HepG2 (cell line): Measurements from ENCODE around the gene COBLL1. TPM values are rescaled to one million over a fixed set of nuclear protein-coding genes. Genes with fewer than 3 reads are reported as not detected.
A peak's percentile ranks its signal among the peaks of the same experiment; 100 is the strongest.

Experiments used
- CCAR2 ChIP-seq: fragments of 200-400 bp; formaldehyde crosslinking; optimal IDR thresholded peaks from 2 replicates; pipeline ENCODE3; 2018; ENCODE audit warnings: low read depth, mild to moderate bottlenecking, low read length, moderate library complexity
- GTF2F1 ChIP-seq: fragments of 150-350 bp; IDR thresholded peaks from 2 replicates; pipeline ENCODE4 v1.6.1; 2014; ENCODE audit warnings: low read length
- KLF15 ChIP-seq: sonication (generic); formaldehyde crosslinking; IDR thresholded peaks from 2 replicates; pipeline ENCODE4 v1.8.1; 2023; ENCODE audit warnings: borderline replicate concordance, mild to moderate bottlenecking, inconsistent platforms, missing genetic modification reagents, mixed read lengths
- KLF9 ChIP-seq: IDR thresholded peaks from 2 replicates; pipeline ENCODE4 v1.6.1; 2016; ENCODE audit warnings: low read depth
- NR2F1 ChIP-seq, 2 experiments: fragments of 450-650 bp in 1 of 2; formaldehyde crosslinking in 1 of 2; IDR thresholded peaks; 2 replicates each; pipeline versions ENCODE4 v1.5.0 to v1.6.1; 2016 to 2020; ENCODE audit warnings: mild to moderate bottlenecking in 1 of 2, missing compliant biosample characterization in 1 of 2, missing genetic modification reagents in 1 of 2, moderate library complexity in 1 of 2
- RBM39 ChIP-seq: fragments of 200-400 bp; formaldehyde crosslinking; IDR thresholded peaks from one replicate; pipeline ENCODE4 v1.6.1; 2018; ENCODE audit warnings: antibody characterized with exemption, mild to moderate bottlenecking, low read depth, low read length; ENCODE audit not compliant: poor library complexity, severe bottlenecking
- RFX3 ChIP-seq: IDR thresholded peaks from 2 replicates; pipeline ENCODE4 v1.6.1; 2016; ENCODE audit warnings: missing biosample characterization, missing genetic modification reagents
- SMAD3 ChIP-seq: sonication (generic); formaldehyde crosslinking; IDR thresholded peaks from 2 replicates; pipeline ENCODE4 v1.4.0; 2020; ENCODE audit warnings: missing genetic modification reagents
- SRSF4 ChIP-seq: fragments of 200-400 bp; formaldehyde crosslinking; IDR thresholded peaks from one replicate; pipeline ENCODE4 v1.6.1; 2018; ENCODE audit warnings: mild to moderate bottlenecking, low read depth, low read length, moderate library complexity; ENCODE audit not compliant: poor library complexity, severe bottlenecking
- TARDBP ChIP-seq: sonication (generic); formaldehyde crosslinking; IDR thresholded peaks from 2 replicates; pipeline ENCODE4 v1.8.0; 2022; ENCODE audit warnings: mild to moderate bottlenecking, missing genetic modification reagents
- TRIM24 ChIP-seq: sonication (generic); formaldehyde crosslinking; IDR thresholded peaks from 2 replicates; pipeline ENCODE4 v1.8.0; 2022; ENCODE audit warnings: mild to moderate bottlenecking, missing genetic modification reagents
- ZBTB7B ChIP-seq: sonication (generic); formaldehyde crosslinking; IDR thresholded peaks from 2 replicates; pipeline ENCODE4 v1.4.0; 2020; ENCODE audit warnings: missing genetic modification reagents
- ZNF17 ChIP-seq: sonication (generic); formaldehyde crosslinking; IDR thresholded peaks from 2 replicates; pipeline ENCODE4 v1.5.0; 2020; ENCODE audit warnings: mild to moderate bottlenecking, missing genetic modification reagents
- ZNF263 ChIP-seq: sonication (generic); formaldehyde crosslinking; IDR thresholded peaks from 2 replicates; pipeline ENCODE4 v1.4.0; 2020; ENCODE audit warnings: missing genetic modification reagents
- ZNF501 ChIP-seq: sonication (generic); formaldehyde crosslinking; IDR thresholded peaks from 2 replicates; pipeline ENCODE4 v1.5.1; 2020; ENCODE audit warnings: mild to moderate bottlenecking, moderate library complexity, missing genetic modification reagents
- polyA plus RNA-seq, 8 experiments: library from polyadenylated mRNA; depleted of rRNA in 3 of 8; stranded (reverse) in 7 of 8; unstranded in 1 of 8; fragments of >200 nt; fragmentation: Illumina TruSeq in 4 of 8; extraction: Trizol in 4 of 8; gene quantifications; 2 replicates each; pipeline versions ENCODE4 v1.2.1 to v1.2.3, GENCODE V29; 2011 to 2016; ENCODE audit warnings: low read depth in 4 of 8, missing spikeins in 1 of 8, mixed read lengths in 1 of 8; ENCODE audit not compliant: insufficient read depth in 1 of 8
- total RNA-seq, 5 experiments: library from RNA; depleted of rRNA; stranded (reverse); fragments of >200 nt; fragmentation: Illumina TruSeq; extraction: Trizol; gene quantifications; 2 replicates each; pipeline ENCODE4 v1.2.3, GENCODE V29; 2016; ENCODE audit warnings: low read depth in 1 of 5
- TF ChIP-seq, protein P1 (sequence below): IDR thresholded peaks from 2 replicates; pipeline ENCODE4 v1.4.0; 2020; ENCODE audit warnings: mild to moderate bottlenecking, missing genetic modification reagents
- TF ChIP-seq, protein P2 (sequence below): sonication (generic); formaldehyde crosslinking; IDR thresholded peaks from 2 replicates; pipeline ENCODE4 v1.4.0; 2020; ENCODE audit warnings: low read depth, mild to moderate bottlenecking, missing genetic modification reagents
- TF ChIP-seq, protein P3 (sequence below): IDR thresholded peaks from 2 replicates; pipeline ENCODE4 v1.6.1; 2016; ENCODE audit warnings: low read depth
- TF ChIP-seq, protein P4 (sequence below): sonication (generic); formaldehyde crosslinking; IDR thresholded peaks from 2 replicates; pipeline ENCODE4 v1.4.0; 2020; ENCODE audit warnings: missing genetic modification reagents, mild to moderate bottlenecking, borderline replicate concordance
- TF ChIP-seq, protein P5 (sequence below): sonication (generic); formaldehyde crosslinking; IDR thresholded peaks from 2 replicates; pipeline ENCODE4 v1.5.1; 2020; ENCODE audit warnings: missing genetic modification reagents, mild to moderate bottlenecking, borderline replicate concordance

The COBLL1 gene
- total and polyA plus RNA-seq, 2 of the 13 experiments (the other 11 are each of a cell fraction or from before 2014, with no cell fraction given) = 32.6 to 86.8 TPM

DNA sequence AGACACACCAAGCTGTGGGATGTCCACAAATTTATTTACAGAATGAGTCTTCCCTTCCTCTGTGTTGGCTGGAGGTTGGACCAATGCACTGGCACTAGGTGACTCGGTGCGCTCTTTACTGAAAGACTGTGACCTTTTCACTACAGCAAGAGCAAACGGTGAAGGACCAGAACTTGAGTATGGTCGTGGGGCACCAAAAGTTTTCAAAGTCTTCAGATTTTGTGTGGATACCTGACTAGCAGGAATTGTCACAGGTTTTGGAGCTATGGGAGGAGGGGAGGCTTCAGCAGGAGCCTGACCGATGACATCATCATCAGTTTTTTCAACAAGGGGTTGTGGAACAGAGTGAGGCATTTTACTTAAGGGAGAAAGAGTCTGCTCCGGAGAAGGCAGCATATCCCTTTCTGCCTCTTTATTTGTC, 147.3 kb downstream of the COBLL1 start (continued):
- TF ChIP-seq ZNF263 = no peak
- no peak for TF ChIP-seq TRIM24 (CRISPR knock-in tag)
- TF ChIP-seq GTF2F1 = no peak
- no peak for TF ChIP-seq CCAR2
- TF ChIP-seq KLF9 (CRISPR knock-in tag) = no peak
- TF ChIP-seq, protein P1, sequence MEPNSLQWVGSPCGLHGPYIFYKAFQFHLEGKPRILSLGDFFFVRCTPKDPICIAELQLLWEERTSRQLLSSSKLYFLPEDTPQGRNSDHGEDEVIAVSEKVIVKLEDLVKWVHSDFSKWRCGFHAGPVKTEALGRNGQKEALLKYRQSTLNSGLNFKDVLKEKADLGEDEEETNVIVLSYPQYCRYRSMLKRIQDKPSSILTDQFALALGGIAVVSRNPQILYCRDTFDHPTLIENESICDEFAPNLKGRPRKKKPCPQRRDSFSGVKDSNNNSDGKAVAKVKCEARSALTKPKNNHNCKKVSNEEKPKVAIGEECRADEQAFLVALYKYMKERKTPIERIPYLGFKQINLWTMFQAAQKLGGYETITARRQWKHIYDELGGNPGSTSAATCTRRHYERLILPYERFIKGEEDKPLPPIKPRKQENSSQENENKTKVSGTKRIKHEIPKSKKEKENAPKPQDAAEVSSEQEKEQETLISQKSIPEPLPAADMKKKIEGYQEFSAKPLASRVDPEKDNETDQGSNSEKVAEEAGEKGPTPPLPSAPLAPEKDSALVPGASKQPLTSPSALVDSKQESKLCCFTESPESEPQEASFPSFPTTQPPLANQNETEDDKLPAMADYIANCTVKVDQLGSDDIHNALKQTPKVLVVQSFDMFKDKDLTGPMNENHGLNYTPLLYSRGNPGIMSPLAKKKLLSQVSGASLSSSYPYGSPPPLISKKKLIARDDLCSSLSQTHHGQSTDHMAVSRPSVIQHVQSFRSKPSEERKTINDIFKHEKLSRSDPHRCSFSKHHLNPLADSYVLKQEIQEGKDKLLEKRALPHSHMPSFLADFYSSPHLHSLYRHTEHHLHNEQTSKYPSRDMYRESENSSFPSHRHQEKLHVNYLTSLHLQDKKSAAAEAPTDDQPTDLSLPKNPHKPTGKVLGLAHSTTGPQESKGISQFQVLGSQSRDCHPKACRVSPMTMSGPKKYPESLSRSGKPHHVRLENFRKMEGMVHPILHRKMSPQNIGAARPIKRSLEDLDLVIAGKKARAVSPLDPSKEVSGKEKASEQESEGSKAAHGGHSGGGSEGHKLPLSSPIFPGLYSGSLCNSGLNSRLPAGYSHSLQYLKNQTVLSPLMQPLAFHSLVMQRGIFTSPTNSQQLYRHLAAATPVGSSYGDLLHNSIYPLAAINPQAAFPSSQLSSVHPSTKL (CRISPR knock-in tag) = peak; percentile 80
- TF ChIP-seq, protein P2, sequence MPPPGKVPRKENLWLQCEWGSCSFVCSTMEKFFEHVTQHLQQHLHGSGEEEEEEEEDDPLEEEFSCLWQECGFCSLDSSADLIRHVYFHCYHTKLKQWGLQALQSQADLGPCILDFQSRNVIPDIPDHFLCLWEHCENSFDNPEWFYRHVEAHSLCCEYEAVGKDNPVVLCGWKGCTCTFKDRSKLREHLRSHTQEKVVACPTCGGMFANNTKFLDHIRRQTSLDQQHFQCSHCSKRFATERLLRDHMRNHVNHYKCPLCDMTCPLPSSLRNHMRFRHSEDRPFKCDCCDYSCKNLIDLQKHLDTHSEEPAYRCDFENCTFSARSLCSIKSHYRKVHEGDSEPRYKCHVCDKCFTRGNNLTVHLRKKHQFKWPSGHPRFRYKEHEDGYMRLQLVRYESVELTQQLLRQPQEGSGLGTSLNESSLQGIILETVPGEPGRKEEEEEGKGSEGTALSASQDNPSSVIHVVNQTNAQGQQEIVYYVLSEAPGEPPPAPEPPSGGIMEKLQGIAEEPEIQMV = no peak
- TF ChIP-seq, protein P3, sequence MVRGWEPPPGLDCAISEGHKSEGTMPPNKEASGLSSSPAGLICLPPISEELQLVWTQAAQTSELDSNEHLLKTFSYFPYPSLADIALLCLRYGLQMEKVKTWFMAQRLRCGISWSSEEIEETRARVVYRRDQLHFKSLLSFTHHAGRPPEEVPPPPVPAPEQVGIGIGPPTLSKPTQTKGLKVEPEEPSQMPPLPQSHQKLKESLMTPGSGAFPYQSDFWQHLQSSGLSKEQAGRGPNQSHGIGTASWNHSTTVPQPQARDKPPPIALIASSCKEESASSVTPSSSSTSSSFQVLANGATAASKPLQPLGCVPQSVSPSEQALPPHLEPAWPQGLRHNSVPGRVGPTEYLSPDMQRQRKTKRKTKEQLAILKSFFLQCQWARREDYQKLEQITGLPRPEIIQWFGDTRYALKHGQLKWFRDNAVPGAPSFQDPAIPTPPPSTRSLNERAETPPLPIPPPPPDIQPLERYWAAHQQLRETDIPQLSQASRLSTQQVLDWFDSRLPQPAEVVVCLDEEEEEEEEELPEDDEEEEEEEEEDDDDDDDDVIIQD (CRISPR knock-in tag) = peak; percentile 97
- TF ChIP-seq, protein P4, sequence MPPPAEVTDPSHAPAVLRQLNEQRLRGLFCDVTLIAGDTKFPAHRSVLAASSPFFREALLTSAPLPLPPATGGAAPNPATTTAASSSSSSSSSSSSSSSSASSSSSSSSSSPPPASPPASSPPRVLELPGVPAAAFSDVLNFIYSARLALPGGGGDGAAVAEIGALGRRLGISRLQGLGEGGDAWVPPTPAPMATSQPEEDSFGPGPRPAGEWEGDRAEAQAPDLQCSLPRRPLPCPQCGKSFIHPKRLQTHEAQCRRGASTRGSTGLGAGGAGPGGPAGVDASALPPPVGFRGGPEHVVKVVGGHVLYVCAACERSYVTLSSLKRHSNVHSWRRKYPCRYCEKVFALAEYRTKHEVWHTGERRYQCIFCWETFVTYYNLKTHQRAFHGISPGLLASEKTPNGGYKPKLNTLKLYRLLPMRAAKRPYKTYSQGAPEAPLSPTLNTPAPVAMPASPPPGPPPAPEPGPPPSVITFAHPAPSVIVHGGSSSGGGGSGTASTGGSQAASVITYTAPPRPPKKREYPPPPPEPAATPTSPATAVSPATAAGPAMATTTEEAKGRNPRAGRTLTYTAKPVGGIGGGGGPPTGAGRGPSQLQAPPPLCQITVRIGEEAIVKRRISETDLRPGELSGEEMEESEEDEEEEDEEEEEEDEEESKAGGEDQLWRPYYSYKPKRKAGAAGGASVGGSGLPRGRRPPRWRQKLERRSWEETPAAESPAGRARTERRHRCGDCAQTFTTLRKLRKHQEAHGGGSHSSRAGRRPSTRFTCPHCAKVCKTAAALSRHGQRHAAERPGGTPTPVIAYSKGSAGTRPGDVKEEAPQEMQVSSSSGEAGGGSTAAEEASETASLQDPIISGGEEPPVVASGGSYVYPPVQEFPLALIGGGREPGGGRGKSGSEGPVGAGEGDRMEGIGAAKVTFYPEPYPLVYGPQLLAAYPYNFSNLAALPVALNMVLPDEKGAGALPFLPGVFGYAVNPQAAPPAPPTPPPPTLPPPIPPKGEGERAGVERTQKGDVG = no peak; the same call in 1 of the 2 replicates
- no peak for TF ChIP-seq ZNF501
- peak in 1 of 2 experiments; percentile 32; a peak in 1 of 4 replicates for TF ChIP-seq NR2F1 (CRISPR knock-in tag; IDR thresholded peaks at IDR 0.05)
- TF ChIP-seq RFX3 = no peak
- TF ChIP-seq RBM39 = no peak
- TF ChIP-seq, protein P5, sequence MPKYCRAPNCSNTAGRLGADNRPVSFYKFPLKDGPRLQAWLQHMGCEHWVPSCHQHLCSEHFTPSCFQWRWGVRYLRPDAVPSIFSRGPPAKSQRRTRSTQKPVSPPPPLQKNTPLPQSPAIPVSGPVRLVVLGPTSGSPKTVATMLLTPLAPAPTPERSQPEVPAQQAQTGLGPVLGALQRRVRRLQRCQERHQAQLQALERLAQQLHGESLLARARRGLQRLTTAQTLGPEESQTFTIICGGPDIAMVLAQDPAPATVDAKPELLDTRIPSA = no peak
- TF ChIP-seq SRSF4 = no peak
- TF ChIP-seq ZNF17 (CRISPR knock-in tag) = no peak
- no peak for TF ChIP-seq SMAD3 (CRISPR knock-in tag)
- TF ChIP-seq ZBTB7B (CRISPR knock-in tag) = no peak
- TF ChIP-seq TARDBP (CRISPR knock-in tag) = peak; percentile 56; the same call in 1 of the 2 replicates
- TF ChIP-seq KLF15 (CRISPR knock-in tag) = no peak
